Keratinocyte (primary cell): ENCODE data around the gene BEAN1. TPM values are rescaled to one million over a fixed set of nuclear protein-coding genes. Genes with fewer than 3 reads are reported as not detected.

Experiments
- DNase-seq: peaks from one replicate; pipeline ENCODE4 v3.0.0-alpha.2; 2011; ENCODE audit warnings: low read depth, missing footprints, low spot score
- FAIRE-seq: peaks from 2 replicates; lab custom pipeline; 2011; peaks lifted over from hg19 to GRCh38; lab: Jason Lieb, UNC
- H2AFZ ChIP-seq: 2 replicates; pipeline ENCODE4 v1.6.0; 2012; ENCODE audit warnings: low read length, control low read depth, inconsistent platforms; ENCODE audit not compliant: control insufficient read depth
- H3K27ac ChIP-seq: 2 replicates; pipeline ENCODE4 v1.5.1; 2011; ENCODE audit warnings: low read length; ENCODE audit not compliant: control insufficient read depth, insufficient read depth
- H3K27me3 ChIP-seq: 3 replicates; pipeline ENCODE4 v1.6.0; 2011; ENCODE audit warnings: low read length; ENCODE audit not compliant: control insufficient read depth, insufficient read depth; ENCODE audit errors: extremely low read depth
- H3K36me3 ChIP-seq, 2 experiments: 2 replicates in 1 of 2; 3 replicates in 1 of 2; pipeline ENCODE4 v1.5.1; 2011; ENCODE audit warnings: low read length in 2 of 2, mild to moderate bottlenecking in 1 of 2; ENCODE audit not compliant: control insufficient read depth in 2 of 2, insufficient read depth in 2 of 2; ENCODE audit errors: extremely low read depth in 1 of 2
- H3K4me1 ChIP-seq: 3 replicates; pipeline ENCODE4 v1.5.1; 2011; ENCODE audit warnings: low read length; ENCODE audit not compliant: control insufficient read depth, insufficient read depth; ENCODE audit errors: extremely low read depth
- H3K4me2 ChIP-seq: 3 replicates; pipeline ENCODE4 v1.6.0; 2011; ENCODE audit warnings: low read depth, low read length; ENCODE audit not compliant: control insufficient read depth, insufficient read depth; ENCODE audit errors: extremely low read depth
- H3K4me3 ChIP-seq, 3 experiments: fragments of 200-600 bp in 1 of 3; sonication (generic) in 1 of 3; 2 replicates in 2 of 3; 3 replicates in 1 of 3; pipeline ENCODE4 v1.5.1; 2011 to 2016; ENCODE audit warnings: low read length in 3 of 3, mild to moderate bottlenecking in 3 of 3, control low read depth in 2 of 3, inconsistent platforms in 1 of 3, low read depth in 1 of 3, mixed read lengths in 1 of 3, mixed run types in 1 of 3, moderate library complexity in 1 of 3; ENCODE audit not compliant: control insufficient read depth in 2 of 3, insufficient read depth in 2 of 3; ENCODE audit errors: extremely low read depth in 1 of 3
- H3K79me2 ChIP-seq: 2 replicates; pipeline ENCODE4 v1.6.0; 2012; ENCODE audit warnings: low read length; ENCODE audit not compliant: control insufficient read depth, insufficient read depth
- H3K9ac ChIP-seq: 3 replicates; pipeline ENCODE4 v1.6.0; 2011; ENCODE audit warnings: low read length; ENCODE audit not compliant: control insufficient read depth, insufficient read depth; ENCODE audit errors: extremely low read depth
- H3K9me1 ChIP-seq: 3 replicates; pipeline ENCODE4 v1.6.0; 2011; ENCODE audit warnings: low read length; ENCODE audit not compliant: control insufficient read depth, insufficient read depth; ENCODE audit errors: extremely low read depth
- H3K9me3 ChIP-seq: 2 replicates; pipeline ENCODE4 v1.5.1; 2012; ENCODE audit warnings: low read depth, low read length; ENCODE audit not compliant: control insufficient read depth
- H4K20me1 ChIP-seq: 3 replicates; pipeline ENCODE4 v1.6.0; 2011; ENCODE audit warnings: low read length; ENCODE audit not compliant: control insufficient read depth, insufficient read depth; ENCODE audit errors: extremely low read depth
- CTCF ChIP-seq, 3 experiments: IDR thresholded peaks in 1 of 3; conservative IDR thresholded peaks in 1 of 3; optimal IDR thresholded peaks in 1 of 3; 2 replicates in 2 of 3; 3 replicates in 1 of 3; pipeline versions ENCODE3 to v1.5.1; 2011; ENCODE audit warnings: low read length in 3 of 3, mild to moderate bottlenecking in 3 of 3, moderate library complexity in 2 of 3, control low read depth in 1 of 3, inconsistent platforms in 1 of 3; ENCODE audit not compliant: insufficient read depth in 2 of 3; ENCODE audit errors: extremely low read depth in 1 of 3
- EZH2 ChIP-seq: IDR thresholded peaks from one replicate; pipeline ENCODE4 v1.6.1; 2012; ENCODE audit warnings: inconsistent platforms, mild to moderate bottlenecking, low read length, moderate library complexity
- dilution Hi-C: fragments of 300-500 bp; cut with MboI; formaldehyde crosslinking; loops from one replicate; pipeline ENCODE4 v1.7.0; 2020; ENCODE audit warnings: low sequenced_read_pairs; ENCODE audit not compliant: extremely low pct_ligation_motif_present
- polyA plus RNA-seq, 5 experiments: library from polyadenylated mRNA; depleted of rRNA in 3 of 5; stranded (reverse) in 3 of 5; stranded (forward) in 1 of 5; unstranded in 1 of 5; fragments of >200 nt; gene quantifications; 1 replicate in 1 of 5; 2 replicates in 3 of 5; 3 replicates in 1 of 5; pipeline versions ENCODE4 v1.2.1 to v1.2.3, GENCODE V29; 2011 to 2012; ENCODE audit warnings: missing spikeins in 2 of 5, low read depth in 1 of 5, low replicate concordance in 1 of 5

BEAN1 gene
- polyA plus RNA-seq, 1 donor (not counting 4 experiments of a cell fraction or from before 2014, with no cell fraction given): 0.24 TPM

GRCh38 chr16:66414891-66415290, 12.2 kb upstream of the BEAN1 start:
- Histone ChIP-seq H3K79me2 (no peaks in the 10 kb centered on the region), H3K27me3 (no peaks in the 10 kb centered on the region), H3K4me2 (no peak overlapping the region), H3K36me3 (no peaks in the 10 kb centered on the region), H3K27ac (no peak overlapping the region), H3K4me3 (no peak overlapping the region), H4K20me1 (no peaks in the 10 kb centered on the region), H3K9me3 (no peaks in the 10 kb centered on the region), H3K9me1 (no peaks in the 10 kb centered on the region), H3K4me1 (peaks cover 11% of the 10 kb centered on the region), H3K9ac (no peak overlapping the region), H2AFZ (no peak overlapping the region)
- dilution Hi-C loops: no loop called here
- TF ChIP-seq CTCF (optimal IDR thresholded peaks at IDR 0.05 in 1 of 3, IDR thresholded peaks at IDR 0.05 in 1 of 3, conservative IDR thresholded peaks at IDR 0.05 in 1 of 3; ENCODE audit: extremely low read depth in 1 of 3, insufficient read depth in 2 of 3, low read length in 3 of 3) (no peak), EZH2 (no peak)
- FAIRE-seq (no peak), DNase-seq (no peak)

- TF ChIP-seq EZH2 (no peak), CTCF (optimal IDR thresholded peaks at IDR 0.05 in 1 of 3, IDR thresholded peaks at IDR 0.05 in 1 of 3, conservative IDR thresholded peaks at IDR 0.05 in 1 of 3; ENCODE audit: extremely low read depth in 1 of 3, insufficient read depth in 2 of 3, low read length in 3 of 3) (no peak)
- H2AFZ ChIP-seq: no peak overlapping the region
- no peaks in the 10 kb centered on the region for H4K20me1 ChIP-seq
- H3K9ac ChIP-seq: no peak overlapping the region
- dilution Hi-C loops: no loop called here
- H3K4me3 ChIP-seq: no peak overlapping the region
- FAIRE-seq: no peak
- no peak overlapping the region for H3K27ac ChIP-seq
- DNase-seq: no peak
- no peaks in the 10 kb centered on the region for H3K79me2 ChIP-seq
- no peaks in the 10 kb centered on the region for H3K9me3 ChIP-seq
- H3K4me1 ChIP-seq: peaks cover 11% of the 10 kb centered on the region
- no peaks in the 10 kb centered on the region for H3K27me3 ChIP-seq
- no peak overlapping the region for H3K4me2 ChIP-seq
- no peaks in the 10 kb centered on the region for H3K9me1 ChIP-seq
- no peaks in the 10 kb centered on the region for H3K36me3 ChIP-seq
These were observed 11.0 kb upstream of the BEAN1 start for GRCh38 chr16:66416136-66416535.
